Measurements from ENCODE around the gene JPT2. TPM values are rescaled to one million over a fixed set of nuclear protein-coding genes. Genes with fewer than 3 reads are reported as not detected.
"Not testable (repeated sequence)": the region's sequence is repeated elsewhere in the genome, so short reads cannot be mapped to it uniquely, and the experiment has no call there.

The JPT2 gene
- total RNA-seq, 2 donors from 2014 or later = 15.5 to 24.4 TPM

DNA sequence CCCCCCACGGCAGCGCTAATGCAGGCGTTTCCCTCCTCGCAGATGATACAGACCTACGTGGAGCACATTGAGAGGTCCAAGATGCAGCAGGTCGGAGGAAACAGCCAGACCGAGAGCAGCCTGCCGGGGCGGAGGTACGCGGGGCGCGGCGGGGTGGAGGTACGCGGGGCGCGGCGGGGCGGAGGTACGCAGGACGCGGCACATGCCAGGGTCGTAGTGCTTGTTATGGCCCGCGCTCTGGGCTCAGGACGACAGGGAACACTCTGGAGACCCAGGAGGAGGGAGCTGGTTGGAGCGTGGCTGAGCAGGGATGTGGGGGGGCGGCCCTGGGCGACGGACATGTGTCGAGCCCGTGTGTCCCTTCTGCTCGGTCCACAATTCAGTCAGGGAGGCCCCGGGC, 51.4 kb downstream of the JPT2 start:
- no peak for ATAC-seq
- Histone ChIP-seq H3K27me3 (no peaks in the 10 kb centered on the region), H3K27ac (no peak overlapping the region), H3K4me1 (no peaks in the 10 kb centered on the region), H3K9me3 (no peaks in the 10 kb centered on the region), H3K36me3 (replicated peaks in 1 of 2; ENCODE audit: insufficient read depth in 1 of 2, low read depth in 2 of 2) (peaks cover 6 to 20% of the 10 kb centered on the region in 2 donors), H3K4me3 (no peak overlapping the region)
- intact Hi-C loops (cut with DNase I) = no loop called here
- TF ChIP-seq, protein P1, sequence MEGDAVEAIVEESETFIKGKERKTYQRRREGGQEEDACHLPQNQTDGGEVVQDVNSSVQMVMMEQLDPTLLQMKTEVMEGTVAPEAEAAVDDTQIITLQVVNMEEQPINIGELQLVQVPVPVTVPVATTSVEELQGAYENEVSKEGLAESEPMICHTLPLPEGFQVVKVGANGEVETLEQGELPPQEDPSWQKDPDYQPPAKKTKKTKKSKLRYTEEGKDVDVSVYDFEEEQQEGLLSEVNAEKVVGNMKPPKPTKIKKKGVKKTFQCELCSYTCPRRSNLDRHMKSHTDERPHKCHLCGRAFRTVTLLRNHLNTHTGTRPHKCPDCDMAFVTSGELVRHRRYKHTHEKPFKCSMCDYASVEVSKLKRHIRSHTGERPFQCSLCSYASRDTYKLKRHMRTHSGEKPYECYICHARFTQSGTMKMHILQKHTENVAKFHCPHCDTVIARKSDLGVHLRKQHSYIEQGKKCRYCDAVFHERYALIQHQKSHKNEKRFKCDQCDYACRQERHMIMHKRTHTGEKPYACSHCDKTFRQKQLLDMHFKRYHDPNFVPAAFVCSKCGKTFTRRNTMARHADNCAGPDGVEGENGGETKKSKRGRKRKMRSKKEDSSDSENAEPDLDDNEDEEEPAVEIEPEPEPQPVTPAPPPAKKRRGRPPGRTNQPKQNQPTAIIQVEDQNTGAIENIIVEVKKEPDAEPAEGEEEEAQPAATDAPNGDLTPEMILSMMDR (IDR thresholded peaks at IDR 0.05) = no peak
- no peak for TF ChIP-seq POLR2A (IDR thresholded peaks at IDR 0.05)
- DNase-seq = no peak
- WGBS, 2 donors = 95 to 96% methylated on average over 31 to 32 of the region's 35 CpGs

DNA sequence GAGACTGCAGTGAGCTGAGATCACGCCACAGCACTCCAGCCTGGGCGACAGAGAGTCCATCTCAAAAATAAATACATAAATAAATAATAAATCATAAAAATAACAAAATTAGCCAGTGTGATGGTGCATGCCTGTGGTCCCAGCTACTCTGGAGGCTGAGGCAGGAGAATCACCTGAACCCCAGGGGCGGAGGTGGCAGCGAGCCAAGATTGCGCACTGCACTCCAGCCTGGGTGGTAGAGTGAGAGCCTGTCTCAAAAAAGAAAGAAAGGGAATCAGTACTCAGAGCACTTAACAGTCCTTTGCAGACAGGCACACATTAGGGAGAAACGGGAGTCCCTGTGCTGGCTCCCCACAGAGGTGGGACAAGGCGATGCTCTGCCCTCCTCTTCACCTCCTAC, 53.0 kb downstream of the JPT2 start:
- WGBS, 2 donors = 91 to 92% methylated on average over 7 of the region's 7 CpGs
- ATAC-seq (no peak), DNase-seq (no peak)
- Histone ChIP-seq H3K36me3 (replicated peaks in 1 of 2; ENCODE audit: insufficient read depth in 1 of 2, low read depth in 2 of 2) (peaks cover 6 to 22% of the 10 kb centered on the region in 2 donors), H3K4me1 (no peaks in the 10 kb centered on the region), H3K27me3 (no peaks in the 10 kb centered on the region), H3K9me3 (no peaks in the 10 kb centered on the region), H3K27ac (no peak overlapping the region), H3K4me3 (no peak overlapping the region)
- TF ChIP-seq, protein P1 (IDR thresholded peaks at IDR 0.05) = no peak
- no peak for TF ChIP-seq POLR2A (IDR thresholded peaks at IDR 0.05)
- intact Hi-C loops (cut with DNase I) = no loop called here

DNA sequence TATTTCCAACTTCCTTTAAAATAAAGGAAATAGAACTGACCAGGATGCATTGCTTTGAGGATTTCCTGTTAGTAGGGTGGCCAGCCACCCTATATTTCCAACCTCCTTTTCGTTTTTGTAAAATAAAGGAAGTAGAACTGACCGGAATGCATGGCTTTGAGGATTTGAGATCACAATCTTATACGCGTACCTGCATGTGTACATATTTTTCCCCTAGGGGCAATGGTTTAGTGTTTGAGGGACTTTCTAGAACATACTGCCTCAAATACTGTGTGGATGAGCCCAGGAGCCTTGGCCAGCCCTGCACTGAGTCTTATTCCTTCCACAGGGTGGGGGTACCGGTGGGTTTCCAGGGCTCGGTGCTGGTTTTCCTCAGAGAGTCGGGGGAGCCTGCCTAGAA, 53.5 kb downstream of the JPT2 start:
- peaks cover 6 to 21% of the 10 kb centered on the region in 2 donors for H3K36me3 ChIP-seq (replicated peaks in 1 of 2; ENCODE audit: insufficient read depth in 1 of 2, low read depth in 2 of 2)

DNA sequence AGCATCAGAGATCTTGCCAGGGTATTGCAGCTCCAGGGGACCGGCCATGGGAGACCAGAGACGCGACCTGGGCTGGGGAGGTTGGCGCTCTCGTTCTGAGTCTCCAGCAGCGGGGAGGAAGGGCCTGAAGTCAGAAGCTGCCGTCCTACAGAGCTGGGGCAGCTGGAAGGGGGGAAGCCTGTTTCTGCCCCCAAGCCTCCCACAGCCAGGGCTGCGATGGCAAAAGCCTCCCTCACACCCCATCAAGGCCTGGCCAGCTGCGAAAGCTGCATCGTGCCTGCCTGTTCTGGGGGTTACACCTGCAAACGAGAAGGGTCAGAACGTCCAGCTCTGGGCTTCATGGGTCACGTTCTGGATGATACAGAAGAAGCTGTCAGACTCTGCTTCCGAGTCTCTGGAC, 54.0 kb downstream of the JPT2 start:
- H3K36me3 ChIP-seq (replicated peaks in 1 of 2; ENCODE audit: insufficient read depth in 1 of 2, low read depth in 2 of 2) = peaks cover 6 to 19% of the 10 kb centered on the region in 2 donors
- TF ChIP-seq, protein P1 (IDR thresholded peaks at IDR 0.05) = no peak
- TF ChIP-seq POLR2A (IDR thresholded peaks at IDR 0.05) = no peak
- 84 to 89% methylated on average over 13 to 14 of the region's 14 CpGs for WGBS, 2 donors

More for the DNA sequence above, 53.5 kb downstream of the JPT2 start:
- H3K9me3 ChIP-seq = no peaks in the 10 kb centered on the region
- intact Hi-C loops (cut with DNase I) = no loop called here
- ATAC-seq (no peak), DNase-seq (no peak)
- no peak for TF ChIP-seq POLR2A (IDR thresholded peaks at IDR 0.05)
- TF ChIP-seq, protein P1 (IDR thresholded peaks at IDR 0.05) = no peak
- no peak overlapping the region for H3K27ac ChIP-seq
- no peaks in the 10 kb centered on the region for H3K4me1 ChIP-seq
- H3K4me3 ChIP-seq = no peak overlapping the region
- 67 to 93% methylated on average over 4 to 7 of the region's 7 CpGs for WGBS, 2 donors
- H3K27me3 ChIP-seq = no peaks in the 10 kb centered on the region

DNA sequence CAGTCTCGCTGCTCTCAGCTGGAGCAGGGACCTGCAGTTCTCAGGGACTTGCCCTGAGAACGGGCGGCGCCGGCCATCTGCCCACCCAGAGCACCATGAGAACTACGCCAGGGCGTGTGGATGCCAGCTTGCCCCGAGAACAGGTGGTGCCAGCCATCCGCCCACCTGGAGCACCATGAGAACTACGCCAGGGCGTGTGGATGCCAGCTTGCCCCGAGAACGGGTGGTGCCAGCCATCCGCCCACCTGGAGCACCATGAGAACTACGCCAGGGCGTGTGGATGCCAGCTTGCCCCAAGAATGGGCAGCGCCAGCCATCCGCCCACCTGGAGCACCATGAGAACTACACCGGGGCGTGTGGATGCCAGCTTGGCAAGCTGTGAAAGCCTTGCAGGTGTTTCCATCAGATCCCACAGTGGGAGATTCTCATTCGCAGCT, 54.5 kb downstream of the JPT2 start:
- H3K27me3 ChIP-seq; DNase-seq; H3K9me3 ChIP-seq; intact Hi-C loops (cut with DNase I); ATAC-seq; H3K4me3 ChIP-seq; H3K27ac ChIP-seq; H3K4me1 ChIP-seq: not testable (repeated sequence)
- WGBS, 2 donors = 82 to 83% methylated on average over 1 to 21 of the region's 21 CpGs
- peaks cover 6 to 19% of the 10 kb centered on the region in 2 donors for H3K36me3 ChIP-seq (replicated peaks in 1 of 2; ENCODE audit: insufficient read depth in 1 of 2, low read depth in 2 of 2)

More for the DNA sequence above, 54.0 kb downstream of the JPT2 start:
- H3K4me3 ChIP-seq = no peak overlapping the region
- H3K27ac ChIP-seq = no peak overlapping the region
- intact Hi-C loops (cut with DNase I) = no loop called here
- no peaks in the 10 kb centered on the region for H3K9me3 ChIP-seq
- H3K4me1 ChIP-seq = no peaks in the 10 kb centered on the region
- ATAC-seq (no peak), DNase-seq (no peak)
- no peaks in the 10 kb centered on the region for H3K27me3 ChIP-seq

All from body of pancreas (tissue), 4 donors.